Left forelimb (tissue), 1 donor: ENCODE data around the gene SKIC8.

Experiments
- DNase-seq: peaks from one replicate; pipeline ENCODE4 v3.0.0-alpha.2; 2018; ENCODE audit warnings: low spot score

Gene SKIC8

DNA sequence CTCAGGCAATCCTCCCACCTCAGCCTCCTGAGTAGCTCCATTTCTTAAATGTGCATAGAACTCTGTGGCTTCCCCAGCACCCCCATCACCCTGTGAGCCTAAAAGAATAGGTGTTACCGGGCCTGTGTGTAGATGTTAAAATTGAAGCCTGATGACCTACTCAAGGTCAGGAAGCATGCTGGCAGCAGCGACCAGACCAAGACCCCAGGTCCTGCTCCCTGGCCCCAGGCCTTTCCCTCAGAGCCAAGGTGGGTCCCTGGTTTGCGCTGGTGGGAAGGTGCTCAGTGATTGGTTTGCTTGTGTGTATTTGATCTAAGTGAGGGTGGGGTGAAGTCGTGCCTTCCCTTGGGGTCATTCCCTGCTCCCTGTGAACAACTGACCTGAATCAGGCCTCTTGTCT, 22.4 kb upstream of the SKIC8 start:
- DNase-seq, result no peak

DNA sequence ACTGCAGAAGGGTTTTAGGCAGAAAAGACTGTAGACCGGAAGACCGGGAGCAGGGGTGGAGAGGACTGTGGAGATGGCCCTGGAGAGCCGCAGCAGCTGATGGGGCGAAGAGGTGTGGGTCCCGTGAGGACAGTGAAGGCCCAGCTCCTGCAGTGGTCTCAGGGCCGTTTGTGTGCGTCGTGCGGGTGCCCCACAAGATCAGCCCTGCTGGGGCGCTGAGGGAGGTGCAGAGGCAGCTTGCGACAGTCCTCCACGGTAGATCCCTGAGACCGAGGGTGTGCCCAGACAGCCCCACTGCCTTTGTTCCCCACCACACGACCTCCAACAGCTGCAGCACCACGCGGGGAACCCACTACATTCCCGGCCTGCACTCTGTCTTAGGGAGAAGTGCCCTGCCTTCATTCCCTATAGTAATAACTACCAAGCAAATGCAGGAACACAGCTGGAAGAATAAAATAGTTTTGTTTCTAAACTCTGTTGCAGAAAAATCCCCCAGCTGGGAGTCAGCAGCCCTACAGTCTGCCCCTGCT, 21.7 kb upstream of the SKIC8 start:
- no peak for DNase-seq

DNA sequence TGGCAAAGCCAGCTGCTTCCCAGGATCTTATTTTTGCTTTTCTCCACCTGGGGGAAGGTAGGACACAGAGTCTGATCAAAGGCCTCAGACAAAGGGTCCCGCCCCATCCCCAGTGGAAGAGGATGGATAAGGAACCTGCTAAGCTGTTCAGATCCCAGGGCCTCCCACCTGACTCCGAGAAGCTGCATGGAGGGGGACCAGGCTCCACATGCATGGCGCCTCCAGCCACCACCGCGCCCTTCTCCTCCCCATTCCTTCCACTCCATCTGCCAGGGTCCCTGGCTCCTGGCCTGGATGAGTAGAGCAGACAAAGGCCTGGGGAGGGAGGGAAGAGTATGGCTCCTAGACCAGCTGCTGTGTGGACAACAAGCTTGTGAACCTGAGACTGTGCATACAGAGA, 20.8 kb upstream of the SKIC8 start:
- no peak for DNase-seq

DNA sequence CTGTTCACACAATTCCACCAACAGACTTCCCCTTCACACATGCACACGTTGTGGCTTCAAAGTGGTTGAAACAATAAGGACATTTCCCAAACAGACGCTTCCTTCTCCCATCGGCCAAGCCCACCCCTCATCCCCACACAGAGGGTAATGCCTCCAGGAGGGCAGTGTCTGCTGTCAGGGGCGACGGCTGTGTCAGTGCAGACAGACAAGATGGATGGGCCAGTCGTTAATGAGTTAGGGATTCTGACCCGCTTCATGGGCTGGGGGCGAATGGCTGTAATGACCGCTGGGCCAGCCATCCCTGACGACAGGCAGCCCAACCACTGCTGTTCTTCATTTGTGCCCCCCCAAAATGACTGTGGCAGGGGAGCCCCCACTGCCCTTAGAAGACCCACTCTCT, 20.2 kb upstream of the SKIC8 start:
- no peak for DNase-seq

DNA sequence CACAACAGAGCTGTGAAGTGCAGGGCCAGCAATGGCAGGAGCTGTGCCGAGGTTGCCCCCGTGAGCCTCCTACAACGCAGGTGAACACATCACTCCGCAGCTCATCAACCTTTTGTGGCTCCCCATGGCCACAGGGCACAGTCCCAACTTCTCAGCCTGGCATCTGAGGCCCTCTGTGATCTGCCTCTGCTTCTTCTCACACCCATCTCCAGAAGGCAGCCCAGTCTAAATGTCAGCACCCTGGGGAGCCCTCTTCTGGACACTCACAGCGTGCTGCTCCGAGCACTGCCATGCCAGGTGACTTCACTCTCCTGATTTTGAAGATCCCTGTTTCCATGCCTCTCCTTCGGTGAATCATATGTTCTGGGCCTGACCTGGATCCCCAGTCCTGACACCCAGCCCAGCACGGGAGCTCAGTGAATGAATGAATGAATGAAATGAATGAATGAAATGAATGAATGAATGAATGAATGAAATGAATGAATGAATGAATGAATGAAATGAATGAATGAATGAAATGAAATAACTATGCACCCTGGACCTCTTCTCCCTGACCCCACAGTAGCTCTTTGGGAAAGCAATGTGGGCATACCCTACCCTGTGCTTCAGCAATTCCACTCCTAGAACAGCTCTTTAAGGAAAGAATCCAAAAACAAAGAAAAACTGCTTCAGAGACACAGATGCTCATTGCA, 17.9 kb upstream of the SKIC8 start:
- DNase-seq, result peak; percentile 59

DNA sequence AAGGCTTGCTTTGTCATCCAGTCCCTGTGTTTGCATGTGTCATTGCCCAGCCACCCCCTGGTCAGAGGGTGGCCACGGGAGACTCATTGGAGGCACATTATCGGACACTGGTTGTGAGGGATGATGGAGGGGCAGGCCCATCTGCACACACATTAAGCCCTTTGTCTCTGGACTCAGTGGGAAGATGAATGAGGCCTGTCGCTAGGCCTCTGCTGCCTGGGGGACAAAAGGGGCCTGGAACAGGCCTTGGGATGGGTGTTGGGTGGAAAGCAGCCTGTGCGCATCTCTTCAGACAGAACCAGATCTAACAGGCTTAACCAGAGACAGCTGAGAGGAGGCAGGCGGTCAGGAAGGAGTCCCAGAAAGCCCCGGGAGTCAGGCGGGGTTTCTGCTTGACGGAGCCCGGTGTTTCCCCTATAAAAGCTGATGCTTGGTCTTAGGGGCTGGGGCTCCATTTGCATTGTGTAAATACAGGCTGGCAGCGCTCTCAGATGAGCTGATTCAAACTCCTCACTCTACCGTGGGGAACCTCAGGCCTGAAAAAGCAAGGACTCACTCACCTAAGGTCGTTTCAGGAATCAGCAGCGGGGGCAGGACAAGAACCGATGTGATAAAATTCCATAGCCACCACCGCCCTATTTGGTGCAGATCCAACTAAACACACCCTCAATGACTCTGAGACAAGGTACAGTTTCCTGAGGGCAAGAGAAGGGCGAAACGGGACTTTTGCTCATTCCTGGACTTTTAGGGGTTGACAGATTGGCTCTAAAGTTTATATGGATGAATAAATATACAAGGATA, 17.1 kb upstream of the SKIC8 start:
- DNase-seq, result no peak

DNA sequence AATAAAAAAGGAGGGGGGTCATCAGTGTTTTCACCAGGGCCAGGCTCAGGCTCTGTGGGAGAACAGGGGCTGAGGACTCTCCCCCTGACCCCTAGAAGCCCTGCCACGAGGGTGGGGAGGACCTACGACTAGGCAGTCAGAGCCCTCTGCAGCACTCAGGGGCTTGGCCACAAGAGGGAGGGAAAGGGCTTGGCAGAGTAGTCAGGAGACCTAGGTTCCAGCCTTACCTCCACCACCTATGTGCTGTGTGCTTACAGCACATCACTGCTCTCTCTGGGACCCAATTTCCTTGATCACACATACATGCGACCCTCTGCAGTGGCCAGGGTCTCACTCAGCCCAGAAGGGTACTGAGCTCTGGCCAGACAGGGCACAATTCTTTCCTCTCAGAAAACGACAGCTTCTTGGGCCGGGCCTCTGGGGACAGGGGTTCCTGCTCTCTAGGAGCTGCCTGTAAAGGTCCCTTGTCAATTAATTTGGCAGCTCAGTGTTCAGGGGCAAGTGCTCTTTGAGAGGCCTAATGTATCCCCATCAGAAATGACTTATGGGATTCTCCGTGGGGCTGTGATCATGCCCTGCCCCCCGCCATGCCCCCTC, 16.4 kb upstream of the SKIC8 start:
- peak; percentile 61 for DNase-seq

DNA sequence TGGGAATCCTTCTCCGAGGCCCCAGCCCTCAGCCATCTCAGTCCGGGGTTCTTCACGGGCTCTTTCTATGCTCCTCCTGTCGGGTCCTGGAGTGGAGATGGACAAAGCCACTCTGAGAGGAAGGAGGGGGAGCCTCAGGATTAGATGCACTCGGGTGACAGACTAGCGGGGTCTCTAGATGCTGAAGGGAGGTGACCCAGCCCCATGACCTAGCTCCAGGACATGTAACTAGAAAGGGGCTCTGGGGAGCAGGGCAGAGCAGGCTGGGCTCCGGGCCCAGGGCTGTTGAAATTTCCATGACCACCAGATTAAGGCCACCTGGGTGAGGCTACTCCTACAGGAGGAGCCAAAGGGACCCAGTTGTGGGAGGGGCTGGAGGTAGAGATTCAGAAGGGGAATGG, 14.8 kb upstream of the SKIC8 start:
- DNase-seq, result peak; percentile 50

DNA sequence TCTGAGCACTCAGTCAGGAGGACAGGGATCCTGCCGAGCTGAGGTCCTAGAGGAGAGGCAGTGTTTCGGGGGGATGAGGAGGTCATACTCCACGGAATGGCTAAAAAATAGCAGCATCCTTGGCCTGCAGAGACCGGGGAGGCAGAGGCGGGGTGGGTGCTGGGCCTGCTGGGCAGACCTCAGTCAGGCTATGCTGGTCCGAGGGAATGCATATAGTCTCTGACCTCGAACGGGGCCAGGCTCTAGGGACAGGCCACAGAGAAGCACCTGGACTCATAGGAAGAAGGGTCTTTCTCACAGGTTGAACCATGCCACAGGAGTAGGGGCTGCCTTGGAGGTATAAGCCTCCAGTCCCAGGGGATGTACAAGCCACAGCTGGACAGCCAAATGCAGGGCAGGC, 14.0 kb upstream of the SKIC8 start:
- no peak for DNase-seq

DNA sequence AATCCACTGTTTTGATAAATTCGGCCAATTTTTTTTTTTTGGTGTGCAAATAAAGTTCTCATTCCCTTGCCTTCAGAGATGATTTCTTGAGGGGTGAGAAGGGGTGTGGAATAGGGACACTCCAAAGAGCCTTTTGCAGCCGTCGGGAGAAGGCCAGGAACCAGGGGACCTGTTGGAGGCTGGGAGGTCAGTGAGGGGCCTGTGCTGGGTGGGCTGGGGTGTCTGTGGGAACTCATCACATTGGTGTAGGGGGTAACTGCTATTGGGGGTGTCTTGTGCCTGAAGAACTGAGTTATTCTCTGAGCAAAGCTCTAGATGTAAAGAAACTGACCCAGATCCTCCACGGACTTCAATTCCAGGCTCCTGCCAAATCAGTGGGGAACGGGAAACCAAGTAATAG, 13.5 kb upstream of the SKIC8 start:
- peak; percentile 61 for DNase-seq

DNA sequence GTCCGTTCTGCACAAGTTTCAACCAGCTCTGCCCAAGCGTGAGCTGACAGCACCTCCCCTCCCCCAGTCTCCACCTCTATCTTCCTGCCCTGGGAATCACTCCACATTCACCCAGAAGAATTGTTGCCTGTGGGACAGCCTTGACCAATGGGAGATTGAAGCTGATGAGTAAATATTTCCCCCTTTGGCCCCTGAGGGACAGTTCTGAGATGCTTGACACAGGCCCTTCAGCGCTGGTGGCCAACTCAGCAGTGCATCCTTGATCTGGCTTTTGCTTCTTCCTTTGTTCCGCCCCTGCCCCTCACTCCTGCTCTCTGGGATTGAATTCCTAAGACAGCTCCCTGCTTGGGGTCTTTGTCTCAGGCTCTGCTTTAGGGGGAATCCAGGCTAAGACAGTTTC, 13.1 kb upstream of the SKIC8 start:
- DNase-seq, result no peak

DNA sequence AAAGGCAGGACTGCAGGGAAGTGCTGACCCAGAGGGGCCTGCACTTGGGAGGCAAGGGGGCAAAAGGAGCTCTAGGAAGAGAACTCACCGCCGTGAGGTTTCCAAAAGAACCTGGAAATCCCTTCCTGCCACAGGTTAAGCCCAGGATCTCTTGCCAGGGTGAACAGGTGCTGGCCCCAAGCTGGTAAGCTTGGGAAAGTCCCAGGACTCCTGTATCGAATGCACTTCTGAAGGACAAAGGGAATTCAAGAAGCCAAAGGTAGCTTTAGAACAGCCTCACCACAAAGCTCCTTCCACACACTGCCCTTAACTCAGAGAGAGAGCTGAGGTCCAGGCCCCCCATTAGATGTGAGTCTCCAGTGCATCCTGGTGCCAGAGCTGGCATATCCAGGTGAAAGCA, 11.9 kb upstream of the SKIC8 start:
- DNase-seq, result no peak

DNA sequence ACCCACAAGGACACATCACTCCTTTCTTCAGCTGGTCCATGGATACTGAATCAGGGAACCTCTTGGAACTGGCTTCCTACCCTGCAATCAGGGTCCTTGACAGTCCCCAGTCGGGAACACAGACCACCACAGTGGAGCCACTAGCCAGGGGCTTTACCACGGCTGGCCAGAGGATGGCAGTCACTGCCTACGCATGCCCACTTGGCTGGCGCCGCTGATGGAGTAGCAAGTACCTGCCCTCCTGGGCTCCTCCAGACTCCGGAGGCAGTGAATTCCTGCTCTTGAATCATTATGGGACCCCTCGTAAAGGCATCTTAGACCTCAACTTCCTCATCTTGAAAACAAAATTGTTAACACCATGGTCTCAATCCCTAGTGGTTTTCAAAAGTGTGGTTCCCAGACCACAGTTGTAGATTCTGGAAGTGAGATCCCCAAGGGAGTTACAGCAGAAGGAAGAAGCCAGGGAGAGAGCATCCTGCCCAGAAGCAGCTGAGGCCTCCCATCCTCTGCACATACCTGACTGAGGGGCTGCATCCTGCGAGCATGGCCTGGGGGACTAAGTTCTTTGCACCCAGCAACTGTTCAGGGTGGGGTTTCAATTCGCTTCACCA, 9.1 kb upstream of the SKIC8 start:
- peak; percentile 81 for DNase-seq

DNA sequence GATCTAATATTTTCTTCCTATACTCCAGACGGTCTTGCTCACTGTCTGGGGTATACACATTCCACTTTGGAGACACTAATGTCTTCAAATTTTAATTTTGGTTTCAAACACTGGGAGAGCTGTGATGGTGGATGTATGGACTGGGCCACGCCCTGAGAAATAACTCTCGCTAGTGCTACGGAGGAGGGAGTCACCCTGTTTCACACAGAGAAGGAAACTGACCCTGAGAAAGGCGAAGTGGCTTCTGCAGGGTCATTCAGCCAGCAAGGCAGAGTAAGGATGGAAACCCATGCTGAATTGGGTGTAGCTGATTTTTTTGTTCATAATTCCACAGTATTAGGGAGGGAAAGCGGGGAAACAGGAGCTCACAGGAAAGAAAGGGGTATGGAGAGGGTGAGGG, 8.6 kb upstream of the SKIC8 start:
- DNase-seq, result no peak

DNA sequence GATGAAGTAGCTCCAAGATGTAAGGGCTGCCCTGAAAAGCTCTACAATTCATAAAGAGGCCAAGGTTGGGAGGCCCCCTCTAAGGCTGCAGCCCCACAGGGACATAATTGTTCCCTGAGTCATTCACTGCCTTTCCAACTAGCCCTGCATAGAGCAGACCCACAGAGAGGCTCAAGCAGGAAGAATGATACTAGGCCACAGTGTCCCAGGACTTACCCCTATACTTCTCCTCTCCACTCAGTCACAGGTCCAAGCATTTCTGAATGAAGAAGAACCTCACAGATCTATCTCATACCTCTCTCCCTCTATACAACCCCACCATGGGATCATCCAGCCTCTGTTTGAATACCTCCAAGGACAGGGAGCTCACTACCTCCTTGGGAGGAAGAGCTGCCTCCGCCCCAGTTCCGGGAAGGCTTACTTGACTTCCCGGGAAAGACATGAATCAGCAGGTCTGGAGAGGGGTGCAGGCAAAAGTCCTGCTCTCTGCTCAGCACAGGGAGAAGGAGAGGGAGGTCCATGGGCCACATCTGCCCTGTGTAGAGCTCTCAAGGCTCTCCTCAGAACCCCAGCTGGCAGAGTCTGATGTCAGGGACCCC, 6.9 kb upstream of the SKIC8 start:
- DNase-seq, result no peak

DNA sequence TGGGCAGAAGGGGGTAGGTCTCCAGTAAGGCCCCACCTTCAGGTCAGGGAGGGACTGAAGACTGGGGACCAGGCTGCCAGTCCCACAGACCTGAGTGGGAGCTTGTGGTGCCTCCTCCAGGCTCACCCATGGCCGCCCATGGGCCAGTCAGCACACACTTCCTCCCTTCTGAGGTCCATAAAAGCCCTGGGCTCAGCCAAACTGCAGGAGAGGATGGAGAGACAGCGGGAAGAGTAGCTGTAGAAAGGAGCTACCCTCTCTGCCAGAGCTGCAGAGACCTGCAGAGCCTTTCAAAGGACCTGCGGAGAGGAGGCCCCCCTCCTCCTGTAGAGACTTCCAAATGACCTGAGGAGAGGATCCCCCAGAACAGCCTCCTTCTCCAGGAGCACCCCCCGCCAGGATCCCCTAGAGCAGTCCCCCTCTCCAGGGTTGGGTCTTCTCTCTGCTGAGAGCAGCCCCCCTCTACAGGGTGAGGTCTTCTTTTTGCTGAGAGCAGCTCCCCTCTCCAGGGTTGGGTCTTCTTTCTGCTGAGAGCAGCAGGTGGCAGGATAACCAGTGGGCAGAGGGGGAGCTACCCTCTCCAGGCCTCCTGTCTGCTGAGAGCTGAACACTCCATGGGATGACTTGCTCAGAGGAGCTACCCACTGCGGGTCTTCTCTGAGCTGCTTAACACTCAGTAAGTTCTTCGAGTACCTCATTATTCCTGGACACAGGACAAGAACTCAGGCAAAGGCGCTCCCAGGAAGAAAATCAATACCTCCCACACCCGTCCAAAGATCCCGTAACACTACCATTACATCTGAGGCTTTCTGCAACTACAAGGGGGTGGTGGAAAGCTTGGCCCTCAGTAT, 5.0 kb upstream of the SKIC8 start:
- no peak for DNase-seq

DNA sequence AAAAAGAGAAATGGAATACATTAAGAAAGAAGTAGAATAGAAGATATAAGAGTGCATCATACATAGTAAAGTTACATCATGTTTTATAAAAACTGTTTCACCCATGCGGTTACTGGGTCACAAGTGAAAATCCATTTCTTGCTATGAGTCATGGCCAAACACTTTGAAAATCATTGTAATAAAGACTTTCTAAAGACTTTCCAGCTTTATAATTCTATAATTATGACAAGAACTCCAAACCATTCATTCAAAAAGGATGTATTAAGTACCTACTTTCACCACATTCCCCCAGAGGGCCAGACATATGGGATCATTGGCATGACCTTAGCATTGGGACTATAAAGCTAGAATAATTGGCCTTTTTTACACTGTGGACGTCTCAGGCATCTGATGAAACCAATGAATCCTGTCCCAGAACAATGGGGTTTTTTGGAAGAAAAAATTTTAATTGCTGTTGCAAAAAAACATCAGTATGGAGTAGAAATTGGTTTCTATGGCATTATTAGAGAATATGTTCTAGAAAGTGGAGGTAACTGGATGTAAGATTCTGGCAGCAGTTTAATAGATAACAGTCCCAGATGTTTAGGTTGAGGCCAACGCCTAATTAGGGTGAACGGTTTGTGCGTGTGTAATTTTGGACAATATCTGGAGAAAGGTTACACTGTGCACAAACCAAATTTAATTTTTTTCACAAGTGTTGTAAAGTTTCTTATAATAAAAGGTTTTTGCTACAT, 3.3 kb upstream of the SKIC8 start:
- no peak for DNase-seq

DNA sequence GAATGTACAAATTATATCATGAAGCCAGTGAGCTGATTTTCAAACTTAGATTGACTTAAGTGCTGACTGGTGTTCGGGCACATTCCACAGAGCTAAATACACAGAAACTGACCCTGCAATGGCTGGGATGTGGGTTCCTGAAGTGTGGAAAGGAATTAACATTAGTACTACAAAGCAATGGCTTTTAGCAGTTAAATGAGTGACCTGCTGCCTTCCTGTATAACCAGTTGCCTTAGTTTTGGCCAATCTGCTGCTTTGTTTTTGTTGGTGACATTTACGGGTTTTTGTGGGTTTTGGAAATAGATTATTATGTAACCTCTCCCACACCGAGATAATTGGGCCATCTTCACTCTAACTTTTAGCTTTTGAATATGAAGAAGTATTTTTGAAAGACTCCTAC, 2.4 kb upstream of the SKIC8 start:
- DNase-seq, result no peak

DNA sequence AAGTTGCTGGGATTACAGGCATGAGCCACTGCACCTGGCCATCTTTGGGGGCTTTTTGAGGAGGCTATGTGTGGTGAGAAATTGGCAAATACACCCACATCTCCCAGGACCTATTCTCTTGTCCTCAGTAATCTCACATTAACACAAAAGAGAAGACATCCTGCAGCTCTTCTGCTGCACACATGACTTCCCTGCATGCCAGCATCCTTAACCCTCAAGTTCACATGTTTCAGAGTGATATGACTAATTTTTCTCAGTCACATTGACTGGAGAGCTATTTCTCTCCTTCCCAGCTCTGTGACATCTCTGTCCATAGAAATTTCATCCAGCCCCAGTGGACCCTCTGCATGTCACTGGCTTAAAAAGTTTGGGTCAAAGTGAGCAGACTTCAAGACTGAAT, 1.9 kb upstream of the SKIC8 start:
- DNase-seq, result no peak

DNA sequence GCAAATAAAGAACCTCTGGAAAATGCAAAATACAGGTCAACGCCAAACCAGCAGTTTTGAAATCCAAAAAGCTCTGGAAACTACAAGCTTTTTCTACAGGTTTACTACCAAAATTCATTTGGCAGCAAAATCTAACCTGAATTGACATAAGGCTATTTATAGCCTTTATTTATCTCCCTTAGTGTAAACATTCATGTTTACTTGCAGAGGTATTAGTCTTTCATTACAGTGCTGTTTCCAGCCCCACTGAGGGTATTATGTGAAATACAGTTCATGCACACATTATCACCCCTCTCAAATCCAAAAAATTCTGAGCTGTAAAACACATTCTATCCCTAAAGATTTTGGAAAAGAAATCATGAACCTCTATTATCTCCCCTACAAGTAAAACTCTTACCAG, 7.2 kb downstream of the SKIC8 start:
- no peak for DNase-seq

DNA sequence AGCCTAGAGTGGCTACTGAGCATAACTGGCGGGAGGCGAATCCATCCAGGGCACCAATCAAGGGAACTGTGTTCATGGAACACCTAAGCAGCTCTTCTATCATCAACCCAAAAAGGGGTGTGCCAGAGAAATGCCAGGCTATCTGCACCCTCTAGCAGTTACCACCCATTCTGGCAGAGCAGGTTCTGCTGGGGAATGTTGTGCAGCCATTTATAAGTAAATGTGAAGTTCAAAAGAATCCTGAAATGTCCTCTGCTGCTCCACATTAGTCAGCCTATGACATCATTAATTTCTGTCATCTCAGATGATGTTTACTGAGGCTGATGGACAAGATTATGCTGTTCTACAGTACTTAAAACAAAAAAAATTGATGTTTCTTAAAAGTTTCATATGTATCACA, 7.7 kb downstream of the SKIC8 start:
- no peak for DNase-seq
